ENCODE data around the gene NUAK2. TPM values are rescaled to one million over a fixed set of nuclear protein-coding genes. Genes with fewer than 3 reads are reported as not detected.
A peak's percentile ranks its signal among the peaks of the same experiment; 100 is the strongest.

The NUAK2 gene
- total and polyA plus RNA-seq, 2 of the 4 experiments (the other 2 are of a cell fraction): 7.2 to 17.6 TPM

- H2AFZ ChIP-seq (replicated peaks; ENCODE audit: low read length, poor library complexity): no peak overlapping the region
- no peak overlapping the region for H3K27ac ChIP-seq (ENCODE audit: insufficient read depth, low read length)
- H2BK15ac ChIP-seq (ENCODE audit: low read depth, low read length): no peak overlapping the region
- H2AK5ac ChIP-seq (ENCODE audit: low read depth, low read length): no peak overlapping the region
- H3K9ac ChIP-seq (ENCODE audit: low read depth, low read length): no peak overlapping the region
- H3K9me3 ChIP-seq (ENCODE audit: control insufficient read depth, insufficient read depth, low read length): no peaks in the 10 kb centered on the region
- H2BK20ac ChIP-seq (ENCODE audit: low read depth, low read length): no peak overlapping the region
- no peak for TF ChIP-seq RCOR1 (IDR thresholded peaks at IDR 0.05; ENCODE audit: insufficient replicate concordance, low read length)
- TF ChIP-seq MAZ (IDR thresholded peaks at IDR 0.05; ENCODE audit: borderline replicate concordance, low read depth, low read length): no peak
- no peak for TF ChIP-seq MAFK (IDR thresholded peaks at IDR 0.05; ENCODE audit: low read depth, low read length)
- TF ChIP-seq SMC3 (IDR thresholded peaks at IDR 0.05; ENCODE audit: low read depth, low read length): no peak
- no peak for TF ChIP-seq BHLHE40 (IDR thresholded peaks at IDR 0.05; ENCODE audit: low read depth, low read length)
- no peak for TF ChIP-seq RFX5 (IDR thresholded peaks at IDR 0.05; ENCODE audit: low read depth, low read length)
- no peak for TF ChIP-seq RAD21 (IDR thresholded peaks at IDR 0.05; ENCODE audit: low read length)
- TF ChIP-seq FOS (IDR thresholded peaks at IDR 0.05; ENCODE audit: low read depth, low read length): no peak
- TF ChIP-seq ELK1 (IDR thresholded peaks at IDR 0.05; ENCODE audit: borderline replicate concordance, low read depth, low read length): no peak
- H3K4me2 ChIP-seq (ENCODE audit: low read depth, low read length): no peak overlapping the region
- no peak overlapping the region for H3K4me3 ChIP-seq (ENCODE audit: insufficient read depth, low read depth, low read length)
- intact Hi-C loops (cut with micrococcal nuclease): no loop called here
- H2AK9ac ChIP-seq (replicated peaks; ENCODE audit: low read depth, low read length, poor library complexity): peak overlapping the region; percentile 44
- H2BK120ac ChIP-seq (ENCODE audit: low read depth, low read length): no peak overlapping the region
- DNase-seq: no peak
- ATAC-seq (ENCODE audit: low read depth): no peak
- no peak overlapping the region; the same call in 1 of the 2 replicates for H4K91ac ChIP-seq (ENCODE audit: insufficient read depth, low read depth, low read length)
- no peaks in the 10 kb centered on the region for H3K27me3 ChIP-seq (ENCODE audit: control insufficient read depth, insufficient read depth, low read length)
- dilution Hi-C loops (cut with HindIII; ENCODE audit: low sequenced_read_pairs, unreplicated experiment): no loop called here
- ChIA-PET CTCF (no interaction called here), POLR2A (ENCODE audit: unreplicated experiment) (no interaction called here)
- no peak overlapping the region for H3K14ac ChIP-seq (replicated peaks; ENCODE audit: low read depth, low read length)
- peak overlapping the region; percentile 67; the same call in 1 of the 2 replicates for H3K23ac ChIP-seq (ENCODE audit: low read depth, low read length)
- H3K79me1 ChIP-seq (ENCODE audit: low read depth in 1 of 2, low read length in 2 of 2): peaks cover 41 to 89% of the 10 kb centered on the region in 2 experiments
- H3K36me3 ChIP-seq (ENCODE audit: control insufficient read depth, insufficient read depth, low read length): peaks cover 62% of the 10 kb centered on the region
- H2BK5ac ChIP-seq (ENCODE audit: low read depth, low read length, poor library complexity, severe bottlenecking): peak overlapping the region; percentile 10
- H4K8ac ChIP-seq (ENCODE audit: low read depth in 2 of 2, low read length in 2 of 2): no peak overlapping the region
- BruUV-seq (replicated peaks): no TSS peak
- no peak overlapping the region for H3K18ac ChIP-seq (ENCODE audit: low read depth, low read length)
- in situ Hi-C loops (cut with MboI; ENCODE audit: low sequenced_read_pairs): no loop called here
- H3K56ac ChIP-seq (ENCODE audit: extremely low read depth, insufficient read depth, low read length): no peak overlapping the region
- H4K20me1 ChIP-seq (ENCODE audit: insufficient read depth, low read length): peaks cover 29% of the 10 kb centered on the region
- peaks cover 21% of the 10 kb centered on the region for H3K4me1 ChIP-seq (ENCODE audit: control insufficient read depth, insufficient read depth, low read length)
- H3K9me1 ChIP-seq (ENCODE audit: insufficient read depth, low read length): peaks cover 56% of the 10 kb centered on the region
- no peak overlapping the region for H3K4ac ChIP-seq (ENCODE audit: low read depth, low read length)
- no CpG with 5 or more reads among the region's 8 CpGs for WGBS, 2 experiments (ENCODE audit: extremely low coverage in 2 of 2, insufficient read length in 1 of 2)
- H4K5ac ChIP-seq (ENCODE audit: low read depth, low read length): no peak overlapping the region; the same call in 1 of the 2 replicates
Measured at GRCh38 chr1:205310976-205311704, 10.4 kb downstream of the NUAK2 start.
